NCI-H2029 (cell line): ENCODE data around the gene CAMTA1.

Source experiments
- DNase-seq: peaks from one replicate; lab custom pipeline; 2025; lab: John Stamatoyannopoulos, UW

The CAMTA1 gene

DNA sequence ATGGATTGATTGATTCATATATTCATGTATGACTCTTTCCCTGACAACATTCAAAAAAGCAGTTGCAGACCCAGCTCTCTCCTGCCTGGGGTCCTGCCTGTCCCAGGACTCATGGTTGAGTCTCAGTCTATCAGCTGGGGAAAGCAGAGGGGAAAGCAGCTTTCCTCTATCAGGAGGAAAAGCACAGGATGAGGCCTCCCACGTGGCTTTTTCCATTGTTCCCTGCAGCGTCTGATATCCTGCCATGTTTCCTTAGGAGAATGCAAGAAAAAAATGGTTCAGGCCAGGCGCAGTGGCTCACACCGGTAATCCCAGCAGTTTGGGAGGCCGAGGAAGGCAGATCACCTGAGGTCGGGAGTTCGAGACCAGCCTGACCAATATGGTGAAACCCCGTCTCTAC, 852.8 kb downstream of the CAMTA1 start:
- no peak for DNase-seq

DNA sequence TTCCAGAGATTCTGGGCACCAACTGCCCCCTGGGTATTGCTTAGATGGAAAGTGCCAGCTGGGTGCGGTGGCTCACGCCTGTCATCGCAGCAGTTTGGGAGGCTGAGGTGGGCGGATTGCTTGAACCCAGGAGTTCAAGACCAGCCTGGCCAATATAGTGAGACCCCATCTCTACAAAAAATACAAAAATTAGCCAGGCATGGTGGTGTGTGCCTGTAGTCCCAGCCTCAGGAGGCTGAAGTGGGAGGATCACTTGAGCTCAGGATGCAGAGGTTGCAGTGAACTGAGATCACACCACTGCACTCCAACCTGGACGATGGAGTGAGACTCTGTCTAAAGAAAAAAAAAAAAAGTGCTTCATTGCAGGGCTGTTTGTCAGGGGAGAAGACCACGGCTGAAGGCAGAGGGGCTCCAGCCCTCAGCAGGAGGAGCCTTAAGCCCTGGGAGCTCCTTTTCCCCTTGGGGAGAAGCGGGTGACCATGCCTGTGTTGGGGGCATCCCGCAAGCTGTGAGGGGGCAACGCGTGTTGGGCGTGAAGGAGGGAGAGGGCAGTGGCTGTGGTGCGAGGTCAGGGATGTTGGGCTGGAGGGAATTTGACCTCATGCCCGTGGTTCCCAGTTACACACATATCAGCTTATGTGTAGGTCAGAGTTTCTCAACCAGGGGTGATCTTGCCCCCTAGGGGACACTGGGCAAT, 854.3 kb downstream of the CAMTA1 start:
- DNase-seq = no peak

DNA sequence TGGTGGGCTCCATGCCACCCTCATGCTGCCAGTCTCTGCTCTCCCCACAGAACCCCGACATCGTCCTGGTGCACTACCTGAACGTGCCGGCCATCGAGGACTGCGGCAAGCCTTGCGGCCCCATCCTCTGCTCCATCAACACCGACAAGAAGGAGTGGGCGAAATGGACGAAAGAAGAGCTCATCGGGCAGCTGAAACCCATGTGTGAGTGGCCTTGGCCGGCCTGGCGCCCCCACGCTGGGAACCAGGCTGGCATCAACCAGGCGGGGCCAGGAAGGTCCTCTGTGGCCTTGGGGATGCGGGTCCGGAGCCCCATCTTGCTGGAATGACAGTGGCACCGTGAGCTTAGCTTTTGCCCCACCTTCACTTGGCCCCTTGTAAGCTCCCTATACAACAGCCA, 855.1 kb downstream of the CAMTA1 start:
- no peak for DNase-seq

DNA sequence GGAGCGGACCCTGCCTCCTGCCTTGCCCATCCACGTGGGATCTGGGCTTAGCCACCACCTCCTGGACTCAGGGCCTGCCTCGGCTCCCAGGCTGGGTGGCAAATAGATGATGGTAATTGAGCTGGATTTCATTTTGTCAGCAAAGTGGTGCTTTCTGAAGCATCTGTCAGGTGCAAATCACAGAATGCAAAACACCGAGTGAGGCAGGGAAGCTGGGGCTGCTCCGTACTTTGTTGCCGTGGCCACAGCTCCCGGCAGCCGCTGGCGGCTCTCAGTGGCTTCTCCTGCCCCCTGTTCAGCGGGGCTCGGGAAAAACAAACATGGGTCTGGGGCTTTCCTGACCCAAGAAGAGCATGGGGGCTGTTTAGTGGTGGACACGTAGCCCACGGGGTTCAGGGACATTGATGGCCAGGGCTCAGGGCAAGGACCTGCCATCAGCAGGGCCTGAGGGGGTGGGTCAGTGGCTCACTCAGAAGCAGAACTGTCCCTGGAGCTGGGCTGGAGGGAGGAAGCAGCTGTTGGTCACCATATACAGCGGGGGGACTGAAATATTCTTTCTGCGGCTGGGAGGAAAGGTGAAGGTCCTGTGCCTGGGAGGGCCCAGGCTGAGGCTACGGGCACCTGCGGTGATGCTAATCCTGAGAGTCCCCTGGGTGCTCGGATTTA, 855.8 kb downstream of the CAMTA1 start:
- no peak for DNase-seq

DNA sequence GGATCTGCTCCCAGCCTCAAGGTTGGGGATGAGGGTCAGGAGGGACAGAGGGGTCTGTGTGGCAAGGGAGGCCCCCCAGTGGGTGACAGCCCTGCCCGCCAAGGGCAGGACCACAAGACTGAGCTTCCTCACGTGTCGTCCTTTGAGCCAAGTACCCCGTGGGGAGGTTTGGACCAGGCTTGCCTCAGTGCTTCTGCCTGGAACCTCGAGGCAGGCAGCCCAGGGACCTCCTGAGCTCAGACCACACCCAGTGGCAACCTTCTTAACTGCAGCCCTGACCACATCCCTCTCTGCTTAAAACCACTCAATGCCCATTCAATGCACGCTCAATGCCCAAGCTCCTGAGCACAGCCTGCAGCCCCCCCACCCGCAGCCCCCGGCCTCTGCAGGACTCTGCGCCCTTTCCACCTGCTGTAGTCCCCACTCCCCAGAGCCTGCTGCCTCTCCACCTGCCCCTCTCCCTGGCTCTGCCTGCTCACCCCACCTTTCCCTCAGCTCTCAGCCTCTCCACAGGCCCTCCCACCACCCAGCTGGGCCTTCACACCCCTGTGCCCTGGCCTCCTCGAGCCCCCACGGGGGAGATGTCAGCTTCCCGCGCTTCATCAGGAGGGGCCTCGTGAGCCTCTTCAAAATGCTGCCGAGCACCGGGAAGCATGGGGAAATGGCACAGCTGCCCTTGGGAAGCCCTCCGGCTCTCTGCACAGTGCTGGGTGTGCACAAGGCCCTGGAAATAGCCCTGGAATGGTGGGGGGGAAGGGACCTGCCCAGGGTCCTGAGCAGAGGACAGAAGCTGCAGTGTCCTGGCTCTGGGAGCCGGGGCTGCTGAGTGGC, 856.5 kb downstream of the CAMTA1 start:
- no peak for DNase-seq

DNA sequence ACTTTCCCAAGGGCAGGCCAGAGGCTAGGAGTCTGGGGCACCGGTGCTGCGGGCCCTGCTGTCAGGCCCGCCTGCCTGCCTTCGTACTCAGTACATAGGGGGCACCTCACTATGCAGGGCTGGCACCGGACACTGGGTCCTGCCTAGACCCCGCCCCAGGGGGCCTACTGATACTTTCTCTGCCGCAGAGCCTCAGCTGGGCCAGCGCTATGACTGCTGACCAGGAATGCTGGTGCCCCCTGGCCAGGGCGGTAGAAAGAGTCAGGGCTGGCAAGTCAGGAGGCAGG, 857.1 kb downstream of the CAMTA1 start:
- DNase-seq = no peak

DNA sequence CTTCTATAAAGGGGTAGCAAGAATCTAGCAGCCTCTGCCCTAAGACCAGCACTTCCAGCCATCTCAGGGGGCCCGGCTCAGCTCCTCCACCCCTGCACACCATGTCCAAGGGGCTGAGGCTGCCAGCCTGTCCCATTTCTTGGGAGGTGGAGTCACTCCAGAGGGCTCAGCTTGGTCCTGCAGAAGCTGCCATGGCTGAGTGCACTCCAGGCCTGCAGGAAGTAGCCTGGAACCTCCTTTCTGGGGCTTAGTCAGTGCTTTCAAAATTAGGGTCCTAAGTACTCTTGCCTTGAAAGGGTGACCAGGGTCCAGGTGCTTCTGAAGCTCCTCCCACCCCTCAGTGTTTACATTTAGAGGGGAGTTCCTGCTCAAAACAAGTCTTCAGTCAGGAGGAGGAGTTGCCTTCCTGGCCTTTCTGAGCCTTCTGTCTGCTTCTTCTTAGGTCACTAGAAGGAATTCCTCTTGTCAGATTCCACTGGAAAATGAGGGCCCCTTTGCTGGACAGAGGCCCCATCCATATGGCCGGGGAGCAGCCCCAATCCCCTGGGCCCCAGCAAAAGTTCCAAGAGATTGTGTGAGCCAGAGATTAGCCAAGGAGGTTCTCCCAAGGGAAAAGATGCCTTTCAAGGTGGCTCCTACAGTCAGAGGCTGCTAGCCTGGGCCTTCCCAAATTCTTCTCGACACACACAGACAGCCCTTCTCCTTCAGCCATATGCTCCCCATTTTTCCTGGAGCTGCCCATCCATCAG, 857.7 kb downstream of the CAMTA1 start:
- DNase-seq = no peak

DNA sequence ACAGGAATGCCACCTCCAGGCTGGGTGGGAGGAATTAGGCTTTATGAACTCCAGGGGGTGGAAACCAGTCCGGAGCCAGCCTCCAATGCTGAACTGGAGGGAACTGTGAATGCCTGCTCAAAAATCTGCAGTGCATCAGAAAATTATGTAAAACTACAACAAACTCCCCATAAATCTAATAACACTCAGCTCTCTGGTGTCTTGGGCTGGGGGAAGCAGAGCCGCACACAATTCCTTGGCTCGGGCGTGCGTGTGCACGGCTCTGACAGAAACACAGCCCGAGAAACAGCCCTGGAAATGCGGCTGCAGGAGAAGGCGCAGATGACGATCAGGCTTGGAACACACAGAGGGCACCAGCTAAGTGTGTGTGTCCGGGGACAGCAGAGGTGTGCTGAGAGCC, 858.3 kb downstream of the CAMTA1 start:
- DNase-seq = no peak

DNA sequence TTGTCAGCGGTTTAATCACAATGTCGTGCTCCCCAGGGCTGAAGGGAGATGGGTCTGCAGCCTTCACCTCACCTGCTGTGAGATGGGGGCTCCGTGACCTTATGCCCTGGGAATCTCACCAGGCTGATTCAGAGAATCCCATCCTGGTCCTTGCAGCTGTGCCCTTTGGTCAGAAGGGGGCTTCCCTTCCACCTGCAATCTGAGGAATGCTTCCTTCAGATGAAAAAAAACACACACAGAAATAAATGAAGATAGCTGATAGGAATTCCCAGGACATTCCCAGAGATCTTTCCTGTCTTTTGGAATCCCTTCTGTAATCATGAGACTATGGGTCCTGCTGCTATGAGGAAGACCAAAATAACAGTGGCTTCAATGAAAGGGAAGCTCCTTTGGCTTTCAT, 858.8 kb downstream of the CAMTA1 start:
- no peak for DNase-seq

DNA sequence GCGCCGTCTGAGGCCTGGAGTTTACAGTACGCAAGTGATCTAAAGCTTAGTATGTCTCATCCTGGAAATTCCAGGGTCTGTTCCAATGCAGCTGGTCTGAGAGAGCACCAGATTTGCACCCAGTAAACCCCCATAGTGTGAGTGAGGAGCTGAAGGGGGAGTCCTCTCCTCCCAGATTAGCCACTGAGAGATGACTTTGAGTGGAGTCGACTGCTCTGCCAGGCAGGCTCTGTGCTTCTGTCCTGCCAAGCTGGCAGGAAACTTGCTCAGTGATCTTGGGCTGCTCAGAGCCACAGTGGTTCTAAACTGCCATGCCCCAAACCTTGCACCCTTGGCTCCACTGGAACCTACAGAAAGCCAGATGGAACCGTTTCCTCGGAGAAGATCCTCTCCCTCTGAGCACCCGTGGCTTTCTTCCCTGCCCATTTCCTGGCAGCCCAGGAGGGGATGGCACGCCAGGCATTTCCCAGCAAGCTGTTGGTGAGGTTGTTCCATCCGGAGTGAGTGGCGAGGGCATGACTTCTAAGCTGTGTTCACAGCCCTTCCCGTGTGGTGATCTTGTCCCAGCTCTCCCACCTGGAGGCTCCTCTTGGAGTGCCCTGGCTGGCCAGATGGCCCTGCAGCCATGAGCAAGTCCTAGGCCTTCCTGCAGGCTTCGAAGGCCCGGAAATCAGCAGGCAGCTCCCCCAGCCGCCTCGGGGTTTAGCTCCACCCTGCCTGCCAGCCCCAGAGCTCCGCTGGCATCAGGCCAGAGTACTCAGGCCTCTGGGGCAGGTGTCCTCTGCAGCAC, 859.9 kb downstream of the CAMTA1 start:
- DNase-seq = peak; percentile 93

DNA sequence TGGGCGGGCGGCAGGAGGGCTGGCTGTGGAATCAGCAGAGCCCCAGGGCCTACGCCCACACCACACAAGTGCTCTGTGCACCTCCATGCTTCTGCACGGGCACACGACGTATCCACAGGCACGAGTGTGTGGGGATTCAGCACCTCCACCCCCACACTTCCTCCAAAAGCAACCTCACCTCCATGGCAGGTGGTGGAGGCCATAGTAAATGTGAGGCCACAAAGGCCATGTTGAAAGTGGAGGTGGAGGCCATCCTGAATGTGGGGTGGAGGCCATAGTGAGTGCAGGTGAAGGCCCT, 860.4 kb downstream of the CAMTA1 start:
- DNase-seq = no peak

DNA sequence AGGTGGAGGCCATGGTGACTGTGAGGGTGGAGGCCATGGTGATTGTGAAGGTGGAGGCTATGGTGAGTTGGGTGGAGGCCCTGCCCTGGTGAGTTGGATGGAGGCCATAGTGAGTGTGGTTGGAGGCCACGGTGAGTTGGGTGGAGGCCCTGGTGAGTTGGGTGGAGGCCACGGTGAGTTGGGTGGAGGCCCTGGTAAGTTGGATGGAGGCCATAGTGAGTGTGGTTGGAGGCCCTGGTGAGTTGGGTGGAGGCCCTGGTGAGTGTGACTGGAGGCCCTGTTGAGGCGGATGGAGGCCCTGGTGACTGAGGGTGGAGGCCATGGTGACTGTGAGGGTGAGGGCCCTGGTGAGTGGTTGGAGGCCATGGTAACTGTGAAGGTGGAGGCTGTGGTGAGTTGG, 860.9 kb downstream of the CAMTA1 start:
- no peak for DNase-seq

DNA sequence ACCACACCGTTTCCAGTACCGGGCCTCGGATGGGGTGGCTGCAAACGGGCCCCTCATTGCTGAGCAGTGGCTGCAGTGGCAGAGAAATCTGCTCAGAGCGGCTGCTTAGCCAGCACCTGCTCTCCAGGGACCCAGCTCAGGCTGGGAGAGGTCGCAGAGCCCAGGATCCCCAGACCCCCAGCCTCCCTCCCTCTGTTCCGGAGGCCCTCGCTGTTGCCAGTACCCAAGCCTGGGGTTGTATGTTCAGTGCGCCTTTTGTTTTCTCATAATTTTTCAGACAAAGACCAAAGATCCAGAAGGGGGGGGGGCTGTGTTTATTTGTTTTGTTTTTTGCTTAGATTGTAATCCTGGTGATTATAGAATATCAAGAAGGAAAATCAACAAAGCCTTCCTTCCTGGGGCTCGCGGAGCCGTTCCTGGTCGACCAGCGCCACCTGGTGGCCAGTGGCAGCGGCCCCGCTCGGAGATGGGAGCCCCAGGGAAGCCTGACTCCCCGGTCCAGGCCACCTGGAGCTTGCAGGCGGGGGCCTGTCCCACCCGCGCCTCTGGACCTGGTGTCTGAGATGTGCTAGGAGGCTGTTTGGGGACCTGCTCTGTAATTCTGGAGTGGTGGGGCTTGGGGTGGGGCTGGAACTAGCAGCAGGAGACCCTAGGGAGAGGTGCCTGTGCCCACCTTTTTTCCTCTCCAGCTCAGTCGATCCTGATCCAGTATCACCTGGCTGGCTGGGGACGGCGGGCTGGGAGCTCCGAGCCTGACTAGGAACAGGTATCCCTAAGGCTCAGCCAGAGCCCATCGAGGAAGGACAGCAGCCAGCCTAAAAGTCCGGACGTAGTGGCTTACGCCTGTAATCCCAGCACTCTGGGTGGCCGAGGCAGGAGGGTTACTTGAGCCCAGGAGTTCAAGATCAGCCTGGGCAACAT, 862.0 kb downstream of the CAMTA1 start:
- DNase-seq = peak; percentile 68

DNA sequence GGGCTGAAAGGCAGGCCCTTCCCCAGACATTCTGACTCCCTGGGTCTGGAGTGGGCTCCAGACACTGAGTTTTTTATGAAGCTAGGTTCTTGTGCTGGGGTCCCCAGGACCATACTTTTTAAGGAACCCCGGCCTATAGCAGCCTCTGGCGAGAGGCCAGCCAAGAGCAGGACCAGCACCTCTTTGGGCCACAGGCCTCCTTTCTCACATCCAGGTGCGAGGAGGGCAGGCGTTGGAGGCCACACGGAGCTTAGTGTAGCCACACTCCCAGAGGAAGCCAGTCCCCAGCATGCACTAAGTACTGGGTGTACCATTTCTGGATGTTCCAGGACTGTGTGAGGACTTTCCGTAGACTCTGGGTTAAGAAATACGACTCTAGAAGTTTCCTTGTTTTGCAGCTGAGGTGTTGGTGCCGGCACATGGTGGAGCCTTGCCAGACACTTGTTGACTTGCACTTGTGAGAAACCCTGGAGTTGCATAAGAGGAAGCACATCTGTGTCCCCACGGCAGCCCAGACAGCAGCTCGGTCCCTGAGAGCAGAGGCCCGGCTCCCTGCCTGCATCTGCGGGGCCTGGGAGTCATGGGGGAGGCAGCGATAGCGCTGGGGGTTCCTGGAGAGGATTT, 863.6 kb downstream of the CAMTA1 start:
- peak; percentile 39 for DNase-seq

DNA sequence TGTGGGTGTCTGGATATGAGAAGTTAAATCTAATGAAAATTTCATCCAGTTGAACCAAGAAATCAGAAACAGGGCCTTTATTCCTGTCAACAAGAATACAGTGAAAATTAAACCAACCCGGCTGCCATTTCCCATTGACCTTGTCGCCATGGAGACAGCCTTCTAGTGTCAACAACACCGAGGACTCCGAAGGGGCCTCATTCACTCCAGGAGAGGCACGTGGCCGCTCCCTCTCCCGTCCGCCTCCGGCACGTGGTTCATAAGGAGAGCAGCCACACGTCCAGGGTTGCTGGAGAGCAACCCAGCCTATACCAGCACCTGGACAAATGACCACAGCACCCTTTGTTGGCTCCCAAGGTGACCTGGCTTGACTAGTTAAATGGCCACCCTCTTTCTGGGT, 865.5 kb downstream of the CAMTA1 start:
- DNase-seq = peak; percentile 83

DNA sequence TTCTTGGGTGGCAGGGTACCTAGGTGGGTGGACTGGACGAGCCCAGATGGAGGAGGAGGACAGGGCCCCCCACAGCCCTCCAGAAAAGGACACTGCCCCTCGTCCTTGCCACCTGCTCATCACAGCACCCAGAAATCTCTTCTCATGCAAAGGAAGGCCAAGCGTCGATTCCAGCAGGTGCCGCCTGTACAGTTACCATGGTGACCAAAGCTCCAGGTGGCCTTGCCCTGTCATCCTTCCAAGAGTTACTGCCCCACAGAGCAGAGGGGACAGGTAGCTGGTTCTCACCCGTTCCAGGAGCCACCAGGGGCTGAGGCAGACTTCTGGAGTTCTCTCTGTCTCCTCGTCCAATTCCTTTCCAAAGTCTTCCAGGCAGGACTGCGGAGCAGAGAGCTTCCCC, 865.9 kb downstream of the CAMTA1 start:
- DNase-seq = peak; percentile 45

DNA sequence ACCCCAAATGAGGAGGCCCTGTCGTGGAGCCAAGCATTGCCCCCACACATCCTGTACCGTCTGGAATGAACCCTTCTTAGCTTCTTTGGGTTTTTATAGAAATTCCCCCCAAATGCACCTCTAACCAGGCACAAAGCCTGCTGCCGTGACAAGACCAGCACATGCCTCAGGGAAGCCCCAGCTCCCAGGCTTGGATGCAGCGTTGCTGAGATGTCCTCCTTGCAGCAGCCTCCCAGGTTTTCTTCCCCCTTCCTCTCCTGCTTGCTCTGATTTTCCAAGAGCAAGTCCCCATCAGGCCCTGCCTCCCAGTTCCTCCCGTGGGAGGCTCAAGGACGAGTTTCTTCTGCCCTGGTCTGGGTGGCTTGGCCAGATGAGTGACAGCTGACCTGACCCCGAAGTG, 866.8 kb downstream of the CAMTA1 start:
- DNase-seq = no peak

DNA sequence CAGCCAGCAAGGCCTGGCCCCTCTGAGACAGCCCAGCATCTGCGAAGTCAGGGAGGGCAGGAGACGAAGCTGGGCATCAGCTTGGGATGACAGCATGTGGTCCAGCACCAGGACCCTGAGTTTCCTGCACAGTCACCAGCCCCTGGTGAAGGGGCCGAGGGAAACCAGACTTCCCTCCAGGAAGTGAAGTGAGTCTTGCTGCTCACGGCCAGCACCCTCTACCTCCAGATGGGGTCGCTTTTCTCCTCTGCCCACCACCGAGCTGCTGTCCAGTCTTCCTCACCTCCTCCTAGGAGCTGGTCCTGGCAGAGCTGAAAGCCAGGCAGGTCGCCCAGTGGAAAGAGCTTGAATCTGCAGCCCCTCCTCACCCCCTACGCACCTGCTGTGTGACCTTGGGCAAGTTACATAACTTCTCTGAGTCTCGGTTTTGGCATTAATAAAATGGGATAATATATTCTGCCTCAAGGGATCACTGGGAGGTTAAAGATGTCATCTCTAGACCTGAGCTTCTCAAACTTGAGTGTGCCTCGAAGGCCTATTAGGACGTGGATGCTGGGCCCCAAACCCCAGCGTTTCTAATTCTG, 867.4 kb downstream of the CAMTA1 start:
- no peak for DNase-seq

DNA sequence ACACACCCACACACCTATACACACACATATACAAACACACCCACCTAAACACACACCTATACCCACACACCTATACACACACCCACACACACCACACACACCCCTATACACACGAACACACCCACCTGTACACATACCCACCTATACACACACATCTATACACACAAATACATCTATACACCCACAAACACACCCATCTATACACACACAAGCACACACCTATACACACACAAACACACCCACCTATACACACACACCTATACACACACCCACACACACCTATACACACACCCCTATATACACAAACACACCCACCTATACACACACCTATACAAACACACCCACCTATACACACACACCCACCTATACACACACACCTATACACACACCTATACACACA, 869.5 kb downstream of the CAMTA1 start:
- no peak for DNase-seq

DNA sequence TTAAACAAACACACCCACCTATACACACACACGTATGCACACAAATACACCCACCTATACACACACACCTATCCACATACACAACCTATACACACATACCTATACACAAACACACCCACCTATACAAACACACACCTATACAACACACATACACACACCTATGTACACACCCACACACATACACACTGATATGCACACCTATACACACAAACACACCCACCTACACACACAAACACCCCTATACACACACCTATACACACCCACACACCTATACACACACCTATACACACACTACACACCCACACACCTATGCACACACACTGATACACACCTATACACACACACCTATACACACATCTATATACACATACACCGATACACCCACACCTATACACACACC, 870.1 kb downstream of the CAMTA1 start:
- DNase-seq = no peak
